Thymus (tissue), 11 donors: ENCODE measurements around the gene HAP1. TPM values are rescaled to one million over a fixed set of nuclear protein-coding genes. Genes with fewer than 3 reads are reported as not detected.
"Not testable (repeated sequence)": the region's sequence is repeated elsewhere in the genome, so short reads cannot be mapped to it uniquely, and the experiment has no call there.

Source experiments
- DNase-seq, 9 donors: peaks; one replicate each; pipeline ENCODE4 v3.0.0-alpha.2; 2013; ENCODE audit warnings: low spot score in 9 of 9, low read depth in 6 of 9, missing footprints in 1 of 9
- H3K27ac ChIP-seq, 2 donors: one replicate each; pipeline ENCODE4 v1.5.1; 2013; ENCODE audit warnings: control low read depth in 1 of 2, low read depth in 1 of 2, low read length in 1 of 2, mild to moderate bottlenecking in 1 of 2, moderate library complexity in 1 of 2
- H3K27me3 ChIP-seq, 2 donors: one replicate each; pipeline ENCODE4 v1.5.1; 2013; ENCODE audit warnings: low read length in 1 of 2; ENCODE audit not compliant: control insufficient read depth in 2 of 2, insufficient read depth in 1 of 2
- H3K36me3 ChIP-seq, 2 donors: one replicate each; pipeline ENCODE4 v1.5.1; 2013; ENCODE audit warnings: low read length in 1 of 2, mild to moderate bottlenecking in 1 of 2, moderate library complexity in 1 of 2; ENCODE audit not compliant: control insufficient read depth in 2 of 2, insufficient read depth in 2 of 2
- H3K4me1 ChIP-seq, 2 donors: one replicate each; pipeline ENCODE4 v1.5.1; 2013; ENCODE audit warnings: low read length in 2 of 2; ENCODE audit not compliant: control insufficient read depth in 2 of 2, insufficient read depth in 2 of 2
- H3K4me3 ChIP-seq, 2 donors: one replicate each; pipeline ENCODE4 v1.5.1; 2013; ENCODE audit warnings: low read length in 2 of 2, control low read depth in 1 of 2, mild to moderate bottlenecking in 1 of 2
- H3K9me3 ChIP-seq, 2 donors: one replicate each; pipeline ENCODE4 v1.5.1; 2013; ENCODE audit warnings: low read length in 1 of 2, mild to moderate bottlenecking in 1 of 2; ENCODE audit not compliant: control insufficient read depth in 2 of 2, insufficient read depth in 1 of 2
- WGBS: extraction: QIAGEN DNeasy Blood & Tissue Kit; methylation state at CpG from one replicate; pipeline ENCODE4 v1.1.7; 2013; 5-methylcytosine and 5-hydroxymethylcytosine counted together
- polyA plus RNA-seq: library from polyadenylated mRNA; stranded (reverse); fragments of 200-250 nt; gene quantifications from one replicate; pipeline ENCODE4 v1.2.3, GENCODE V29; 2013
- total RNA-seq: library from RNA; stranded (reverse); fragments of 120-200 nt; gene quantifications from one replicate; pipeline ENCODE4 v1.2.4, GENCODE V29; 2013
- donor health status: healthy.

Gene HAP1
- total and polyA plus RNA-seq, 2 donors: 0.33 to 4.0 TPM

DNA sequence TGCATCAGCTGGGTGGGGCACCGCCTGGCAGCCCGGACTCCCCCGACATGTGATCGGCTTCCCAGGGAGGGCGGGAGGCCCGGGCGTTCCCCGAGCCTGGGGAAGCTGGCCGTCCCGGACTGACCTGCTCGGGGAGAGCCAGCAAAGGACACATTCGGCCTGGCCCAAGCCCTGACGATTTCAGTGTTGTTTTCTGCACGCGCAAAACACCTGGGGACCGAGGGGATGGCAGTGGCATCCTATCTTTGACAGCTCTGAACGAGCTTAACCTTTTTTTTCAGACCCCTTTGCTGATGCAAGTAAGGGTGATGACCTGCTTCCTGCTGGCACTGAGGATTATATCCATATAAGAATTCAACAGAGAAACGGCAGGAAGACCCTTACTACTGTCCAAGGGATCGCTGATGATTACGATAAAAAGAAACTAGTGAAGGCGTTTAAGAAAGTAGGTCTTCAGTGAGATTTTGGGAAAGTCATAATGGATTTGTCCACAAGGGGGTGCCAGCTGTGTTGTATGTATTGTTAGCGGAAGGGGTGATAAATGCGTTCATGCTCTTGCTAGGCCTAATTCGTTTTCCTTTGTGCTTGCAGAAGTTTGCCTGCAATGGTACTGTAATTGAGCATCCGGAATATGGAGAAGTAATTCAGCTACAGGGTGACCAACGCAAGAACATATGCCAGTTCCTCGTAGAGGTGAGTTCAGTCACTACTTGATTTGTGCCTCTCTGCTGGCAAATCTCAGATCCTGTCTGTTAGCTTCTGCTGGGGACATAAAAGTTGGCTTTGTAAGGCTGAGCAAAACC, 44.7 kb downstream of the HAP1 start:
- H3K4me1 ChIP-seq: peaks cover 0 to 23% of the 10 kb centered on the region in 2 donors
- 4% methylated on average over 27 of the region's 27 CpGs for WGBS
- peaks cover 48 to 50% of the 10 kb centered on the region in 2 donors for H3K36me3 ChIP-seq
- peak in 5 of 9 donors; percentile 54 to 81 (median 63) for DNase-seq
- H3K4me3 ChIP-seq: peak overlapping the region; percentile 80
- no peaks in the 10 kb centered on the region for H3K9me3 ChIP-seq
- H3K27ac ChIP-seq: peak overlapping the region; percentile 99 to 100
- peaks cover 0 to 2% of the 10 kb centered on the region in 2 donors for H3K27me3 ChIP-seq

DNA sequence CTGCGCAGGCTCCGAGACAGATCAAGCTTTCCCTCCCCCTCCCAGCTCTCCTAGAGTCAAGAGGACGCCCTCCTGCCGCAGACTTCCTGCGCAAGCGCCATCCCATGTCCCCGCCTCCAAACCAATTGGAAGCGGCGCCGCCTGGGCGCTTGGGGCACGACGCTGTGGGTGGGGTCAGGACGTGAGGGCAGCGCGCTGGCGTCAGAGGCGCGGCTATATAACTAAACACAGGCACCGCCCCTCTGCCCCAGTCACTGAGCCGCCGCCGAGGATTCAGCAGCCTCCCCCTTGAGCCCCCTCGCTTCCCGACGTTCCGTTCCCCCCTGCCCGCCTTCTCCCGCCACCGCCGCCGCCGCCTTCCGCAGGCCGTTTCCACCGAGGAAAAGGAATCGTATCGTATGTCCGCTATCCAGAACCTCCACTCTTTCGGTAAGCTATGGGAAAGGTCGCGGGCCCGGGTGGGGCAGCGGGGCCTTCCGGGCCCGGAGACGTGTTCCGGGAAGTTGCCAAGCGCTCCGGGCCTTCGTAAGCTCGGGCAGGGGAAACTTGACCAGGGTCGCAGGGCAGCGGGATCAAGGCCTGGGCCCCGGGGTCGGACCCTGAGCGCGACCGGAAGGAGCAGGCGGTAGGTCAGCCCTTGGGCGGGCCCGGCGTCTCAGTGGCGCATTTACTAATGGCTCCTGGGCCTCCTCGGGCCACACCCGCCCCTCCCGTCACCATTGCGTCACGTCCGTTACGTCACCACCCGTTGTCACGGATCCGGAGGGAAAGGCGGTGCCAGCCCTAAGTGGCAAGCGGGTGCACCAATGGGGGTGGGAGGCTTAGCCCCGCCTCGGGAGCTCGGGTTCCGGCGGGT, 45.6 kb downstream of the HAP1 start, which contains the start of gene EIF1:
Gene EIF1, plus strand, starts transcription at position 245 of the 856 bp plus-strand sequence. Its CDS starts 154 bp downstream, at position 399.
- Histone ChIP-seq H3K4me1 (peaks cover 0 to 23% of the 10 kb centered on the region in 2 donors), H3K27me3 (peaks cover 0 to 2% of the 10 kb centered on the region in 2 donors), H3K27ac (peak within 1 kb of the TSS; percentile 99 to 100), H3K9me3 (no peaks in the 10 kb centered on the region), H3K36me3 (peaks cover 44% of the 10 kb centered on the region in 2 donors), H3K4me3 (peak within 1 kb of the TSS; percentile 80)
- peak; percentile 97 to 100 (median 100) for DNase-seq
- under 1% methylated on average over 81 of the region's 81 CpGs for WGBS

DNA sequence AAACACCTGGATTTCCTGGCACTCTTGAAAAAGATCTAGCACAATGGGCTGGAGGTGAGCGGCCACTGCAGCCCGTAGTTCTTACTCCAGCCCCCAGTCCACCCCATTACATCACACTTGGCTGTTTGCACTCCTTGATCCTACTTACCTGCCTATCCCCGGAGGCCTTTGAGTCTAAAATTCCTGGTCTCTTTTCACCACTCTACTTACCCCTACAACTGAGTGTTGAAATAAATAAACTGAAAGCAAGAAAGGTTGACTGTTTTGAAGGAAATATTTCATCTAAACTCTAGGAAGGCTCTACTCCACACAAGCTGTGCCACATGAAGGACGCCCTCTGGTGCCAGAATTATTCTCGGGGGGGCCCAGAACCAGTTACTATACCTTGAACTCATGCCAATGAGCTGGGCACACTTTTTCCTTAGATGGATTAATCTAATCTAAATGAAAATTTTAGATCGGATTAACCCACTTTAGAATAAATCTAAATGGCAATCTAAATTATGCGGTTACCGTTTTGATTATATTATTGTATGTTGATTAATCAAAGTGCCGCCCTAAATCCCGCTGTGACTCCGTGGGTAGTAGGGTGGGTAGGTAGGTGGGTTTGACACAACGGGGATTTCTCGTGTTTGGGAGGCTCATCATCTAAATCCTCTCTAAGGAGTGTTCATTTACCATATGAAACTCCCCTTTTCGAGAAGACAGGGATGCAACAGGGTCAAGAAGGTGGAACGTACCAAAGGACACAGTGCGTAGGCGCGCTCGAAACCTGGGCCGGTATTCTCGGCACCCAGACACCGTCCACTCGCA, 46.4 kb downstream of the HAP1 start:
- peak in 5 of 9 donors; percentile 37 to 82 (median 51) for DNase-seq
- Histone ChIP-seq H3K9me3 (no peaks in the 10 kb centered on the region), H3K27me3 (peaks cover 0 to 2% of the 10 kb centered on the region in 2 donors), H3K4me3 (peak overlapping the region; percentile 62 to 80), H3K27ac (peak overlapping the region; percentile 95 to 99), H3K4me1 (peaks cover 0 to 23% of the 10 kb centered on the region in 2 donors), H3K36me3 (peaks cover 37% of the 10 kb centered on the region in 2 donors)
- 8% methylated on average over 23 of the region's 23 CpGs for WGBS

DNA sequence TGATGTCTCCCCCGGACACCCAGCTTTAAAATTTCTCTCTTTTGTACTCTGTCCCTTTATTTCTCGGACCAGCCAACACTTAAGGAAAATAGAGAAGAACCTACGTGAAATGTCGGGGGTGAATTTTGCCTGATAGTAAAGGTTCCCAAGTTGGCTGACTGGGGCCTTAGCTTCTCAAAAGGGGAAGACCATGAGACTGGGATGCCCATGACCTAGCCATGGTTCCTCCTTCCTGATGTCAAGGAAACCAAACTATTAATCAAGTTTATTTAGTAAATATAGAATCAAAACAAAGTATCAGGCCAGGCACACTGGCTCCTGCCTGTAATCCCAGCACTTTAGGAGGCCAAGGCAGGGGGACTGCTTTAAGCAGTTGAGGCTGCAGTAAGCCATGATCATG, 48.2 kb downstream of the HAP1 start:
- 98% methylated on average over 4 of the region's 4 CpGs for WGBS
- Histone ChIP-seq H3K27ac (no peak overlapping the region), H3K9me3 (no peaks in the 10 kb centered on the region), H3K36me3 (peaks cover 20% of the 10 kb centered on the region in 2 donors), H3K27me3 (peaks cover 0 to 2% of the 10 kb centered on the region in 2 donors), H3K4me3 (no peak overlapping the region), H3K4me1 (peaks cover 0 to 34% of the 10 kb centered on the region in 2 donors)
- no peak for DNase-seq

DNA sequence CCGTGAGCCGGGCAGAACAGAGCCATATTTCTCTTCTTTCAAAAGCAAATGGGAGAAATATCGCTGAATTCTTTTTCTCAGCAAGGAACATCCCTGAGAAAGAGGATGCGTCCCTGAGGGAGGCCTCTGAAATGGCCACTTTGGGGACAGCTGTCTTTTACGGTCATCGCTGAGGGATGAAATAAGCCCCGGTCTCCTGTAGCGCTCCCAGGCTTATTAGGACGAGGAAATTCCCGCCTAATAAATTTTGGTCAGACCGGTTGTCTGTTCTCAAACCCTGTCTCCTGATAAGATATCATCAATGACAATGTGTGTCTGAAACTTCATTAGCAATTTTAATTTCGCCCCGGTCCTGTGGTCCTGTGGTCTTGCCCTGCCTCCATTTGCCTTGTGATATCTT, 48.7 kb downstream of the HAP1 start:
- 98% methylated on average over 13 of the region's 13 CpGs for WGBS
- H3K4me3 ChIP-seq, H3K9me3 ChIP-seq, DNase-seq, H3K27ac ChIP-seq, H3K27me3 ChIP-seq: not testable (repeated sequence)
- peaks cover 0 to 30% of the 10 kb centered on the region in 2 donors for H3K4me1 ChIP-seq
- peaks cover 14% of the 10 kb centered on the region in 2 donors for H3K36me3 ChIP-seq

DNA sequence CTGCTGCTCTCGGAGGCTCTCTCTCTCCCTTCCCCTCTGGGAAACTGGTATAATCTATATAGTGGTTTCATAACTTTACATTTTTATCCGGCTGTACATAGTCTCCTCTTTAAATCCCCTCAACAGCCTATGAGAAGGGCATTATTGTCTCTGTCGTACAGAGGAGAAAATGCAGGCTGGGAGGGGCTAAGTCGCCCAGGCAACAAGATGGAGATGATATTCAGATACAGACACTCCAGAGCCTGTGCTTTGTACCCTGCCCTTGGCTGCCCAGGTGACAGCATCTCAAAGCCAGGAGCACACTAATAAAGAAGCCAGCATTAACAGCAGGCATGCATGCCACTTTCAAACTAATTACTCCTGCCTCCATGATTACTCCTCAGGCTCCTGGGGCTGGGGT, 50.4 kb downstream of the HAP1 start:
- 90% methylated on average over 4 of the region's 4 CpGs for WGBS
- H3K27me3 ChIP-seq: peaks cover 0 to 2% of the 10 kb centered on the region in 2 donors

DNA sequence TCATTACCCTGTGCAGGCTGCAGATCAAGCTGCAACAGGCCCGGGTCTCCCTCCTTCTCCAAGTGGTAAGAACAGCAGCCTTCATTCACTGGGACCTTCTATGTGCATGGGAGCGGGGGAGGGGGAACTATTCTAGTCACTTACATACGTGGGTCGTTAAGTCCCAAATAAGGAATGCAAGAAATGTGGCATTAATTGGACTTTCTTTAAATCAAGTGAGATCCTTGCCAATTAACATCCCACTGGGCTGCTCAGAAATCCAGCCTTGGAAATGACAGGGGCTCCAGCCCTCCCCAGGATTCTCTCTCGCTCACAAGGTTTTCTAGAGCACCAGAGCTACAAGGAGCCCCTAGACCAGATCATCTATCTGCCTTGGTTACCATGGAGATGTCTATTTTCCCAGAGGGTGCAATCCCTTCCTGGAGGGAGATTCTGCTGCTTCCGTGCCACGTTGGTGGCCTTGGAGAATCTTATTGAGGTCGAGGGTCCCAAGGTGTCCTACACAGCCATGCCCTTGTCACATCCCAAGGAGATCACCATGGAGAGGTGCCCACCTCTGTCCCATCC, 50.9 kb downstream of the HAP1 start:
- Histone ChIP-seq H3K4me1 (peaks cover 0 to 33% of the 10 kb centered on the region in 2 donors), H3K4me3 (no peak overlapping the region), H3K27me3 (no peaks in the 10 kb centered on the region), H3K36me3 (no peaks in the 10 kb centered on the region), H3K9me3 (no peaks in the 10 kb centered on the region), H3K27ac (no peak overlapping the region)
- no peak for DNase-seq
- 92% methylated on average over 8 of the region's 8 CpGs for WGBS

More for the DNA sequence above, 50.4 kb downstream of the HAP1 start:
- H3K4me3 ChIP-seq: no peak overlapping the region
- no peak for DNase-seq
- H3K36me3 ChIP-seq: no peaks in the 10 kb centered on the region
- no peak overlapping the region for H3K27ac ChIP-seq
- H3K9me3 ChIP-seq: no peaks in the 10 kb centered on the region
- H3K4me1 ChIP-seq: peaks cover 0 to 28% of the 10 kb centered on the region in 2 donors

DNA sequence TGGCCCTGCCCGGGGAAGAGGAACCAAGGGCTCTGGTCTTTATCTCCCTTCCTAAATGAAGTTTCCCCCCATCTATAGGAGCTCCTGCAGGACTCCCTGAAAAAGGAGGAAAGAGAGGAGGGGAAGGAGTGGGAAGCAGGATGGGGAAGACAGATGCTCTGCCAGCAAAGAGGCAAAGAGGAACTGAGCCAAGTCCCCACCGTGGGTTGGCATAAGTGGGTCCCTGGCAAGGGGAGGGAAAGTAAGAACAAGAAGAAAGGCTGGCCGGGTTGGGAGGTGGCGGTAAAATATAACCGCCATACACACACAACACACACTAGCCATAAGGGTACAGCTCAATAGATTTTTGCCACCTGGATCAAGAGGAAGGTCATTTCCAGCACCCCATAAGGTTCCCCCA, 51.8 kb downstream of the HAP1 start:
- H3K9me3 ChIP-seq: no peaks in the 10 kb centered on the region
- H3K4me1 ChIP-seq: peaks cover 0 to 26% of the 10 kb centered on the region in 2 donors
- 73% methylated on average over 5 of the region's 5 CpGs for WGBS
- no peak for DNase-seq
- H3K36me3 ChIP-seq: no peaks in the 10 kb centered on the region
- no peak overlapping the region for H3K27ac ChIP-seq
- no peak overlapping the region for H3K4me3 ChIP-seq
- H3K27me3 ChIP-seq: no peaks in the 10 kb centered on the region
